ENCODE data around the gene ITIH3. TPM values are rescaled to one million over a fixed set of nuclear protein-coding genes. Genes with fewer than 3 reads are reported as not detected.

ITIH3 gene
- total RNA-seq, 1 experiment from 2014 or later, result not detected

DNA sequence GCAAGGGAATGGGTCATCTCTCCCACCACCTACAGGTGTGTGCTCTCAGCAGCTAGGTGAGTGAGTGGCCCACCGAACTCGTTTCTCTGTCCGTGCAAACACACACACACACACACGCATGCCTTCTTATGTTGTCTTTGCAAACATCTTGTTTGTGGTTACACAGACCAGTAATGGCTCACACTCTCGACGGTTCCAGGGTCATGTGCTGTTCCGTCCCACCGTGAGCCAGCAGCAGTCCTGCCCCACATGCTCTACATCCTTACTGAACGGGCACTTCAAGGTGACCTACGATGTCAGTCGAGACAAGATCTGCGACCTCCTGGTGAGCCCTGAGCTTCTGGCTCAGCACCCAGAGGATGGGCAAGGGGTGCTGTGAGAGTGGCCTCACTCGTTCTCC lies 12.9 kb upstream of the ITIH3 start:
- ChIA-PET POLR2A (interaction anchor here (0.8 kb wide), 1 partner anchor 245 kb away, joined by 3 read pairs; the partner anchor contains the start of gene UQCC5), CTCF (no interaction called here)
- Mint-ChIP-seq H3K27me3 (ENCODE audit: insufficient read depth, unreplicated experiment) (peaks cover 36% of the 10 kb centered on the region), H3K4me1 (ENCODE audit: insufficient read depth, unreplicated experiment) (no peaks in the 10 kb centered on the region), H3K9me3 (ENCODE audit: unreplicated experiment) (no peaks in the 10 kb centered on the region), H3K27ac (ENCODE audit: low read depth, unreplicated experiment) (no peak overlapping the region), H3K36me3 (ENCODE audit: insufficient read depth, unreplicated experiment) (no peaks in the 10 kb centered on the region), H3K4me3 (ENCODE audit: unreplicated experiment) (no peak overlapping the region)
- TF ChIP-seq CTCF (IDR thresholded peaks at IDR 0.05; ENCODE audit: unreplicated experiment), result no peak
- intact Hi-C loops (cut with micrococcal nuclease), result no loop called here
- no peak for DNase-seq (ENCODE audit: unreplicated experiment)
- BruUV-seq (replicated peaks), result no TSS peak

DNA sequence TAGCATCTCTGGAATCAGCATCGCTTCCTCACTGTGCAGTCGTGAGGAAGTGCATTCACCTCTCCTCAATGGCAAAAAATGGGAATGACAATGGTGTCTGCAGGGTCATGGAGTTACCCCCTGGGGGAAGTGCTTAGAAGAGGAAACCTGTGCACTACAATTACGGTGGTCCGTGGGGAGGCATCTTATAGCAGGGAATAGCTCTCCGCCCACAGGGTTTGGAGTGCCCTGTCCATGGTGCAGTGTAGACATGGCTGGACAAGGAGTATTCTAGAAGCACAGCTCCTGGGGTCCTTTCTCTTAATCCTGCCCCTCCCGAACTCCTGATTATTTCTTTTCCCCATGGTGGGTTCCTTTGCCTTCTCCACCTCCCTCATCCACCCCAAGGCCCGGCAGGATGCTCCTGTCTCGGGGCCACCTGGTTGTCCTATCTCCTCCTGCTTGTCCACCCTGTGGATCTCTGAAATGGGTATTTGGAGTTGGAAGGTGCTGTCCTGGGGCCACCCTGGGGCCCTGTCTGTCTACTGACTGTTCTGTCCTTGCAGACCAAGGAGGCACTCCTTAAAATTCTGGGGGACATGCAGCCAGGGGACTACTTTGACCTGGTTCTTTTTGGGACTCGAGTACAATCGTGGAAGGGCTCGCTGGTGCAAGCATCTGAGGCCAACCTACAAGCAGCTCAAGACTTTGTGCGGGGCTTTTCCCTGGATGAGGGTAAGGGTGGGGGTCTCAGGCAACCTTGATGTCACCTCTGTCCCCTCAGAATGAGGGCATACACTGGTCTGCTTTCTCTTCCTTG lies 12.0 kb upstream of the ITIH3 start:
- no peaks in the 10 kb centered on the region for H3K4me1 Mint-ChIP-seq (ENCODE audit: insufficient read depth, unreplicated experiment)
- ChIA-PET CTCF (no interaction called here), POLR2A (interaction anchor here (1.0 kb wide), 1 partner anchor 10 kb away, joined by 5 read pairs; no protein-coding TSS in a partner anchor)
- DNase-seq (ENCODE audit: unreplicated experiment), result no peak
- TF ChIP-seq CTCF (IDR thresholded peaks at IDR 0.05; ENCODE audit: unreplicated experiment), result no peak
- no peak overlapping the region for H3K4me3 Mint-ChIP-seq (ENCODE audit: unreplicated experiment)
- intact Hi-C loops (cut with micrococcal nuclease), result no loop called here
- no peaks in the 10 kb centered on the region for H3K36me3 Mint-ChIP-seq (ENCODE audit: insufficient read depth, unreplicated experiment)
- BruUV-seq (replicated peaks), result no TSS peak
- no peaks in the 10 kb centered on the region for H3K9me3 Mint-ChIP-seq (ENCODE audit: unreplicated experiment)
- peaks cover 36% of the 10 kb centered on the region for H3K27me3 Mint-ChIP-seq (ENCODE audit: insufficient read depth, unreplicated experiment)
- H3K27ac Mint-ChIP-seq (ENCODE audit: low read depth, unreplicated experiment), result no peak overlapping the region

GRCh38 chr3:52783211-52783555 lies 11.4 kb upstream of the ITIH3 start:
- H3K9me3 Mint-ChIP-seq (ENCODE audit: unreplicated experiment), result no peaks in the 10 kb centered on the region
- H3K36me3 Mint-ChIP-seq (ENCODE audit: insufficient read depth, unreplicated experiment), result no peaks in the 10 kb centered on the region
- peaks cover 36% of the 10 kb centered on the region for H3K27me3 Mint-ChIP-seq (ENCODE audit: insufficient read depth, unreplicated experiment)
- H3K27ac Mint-ChIP-seq (ENCODE audit: low read depth, unreplicated experiment), result no peak overlapping the region
- H3K4me3 Mint-ChIP-seq (ENCODE audit: unreplicated experiment), result no peak overlapping the region
- intact Hi-C loops (cut with micrococcal nuclease), result no loop called here
- ChIA-PET CTCF (no interaction called here), POLR2A (interaction anchor here (1.0 kb wide), 1 partner anchor 11 kb away, joined by 5 read pairs; no protein-coding TSS in a partner anchor)
- BruUV-seq (replicated peaks), result no TSS peak
- no peak for TF ChIP-seq CTCF (IDR thresholded peaks at IDR 0.05; ENCODE audit: unreplicated experiment)
- no peaks in the 10 kb centered on the region for H3K4me1 Mint-ChIP-seq (ENCODE audit: insufficient read depth, unreplicated experiment)
- no peak for DNase-seq (ENCODE audit: unreplicated experiment)

DNA sequence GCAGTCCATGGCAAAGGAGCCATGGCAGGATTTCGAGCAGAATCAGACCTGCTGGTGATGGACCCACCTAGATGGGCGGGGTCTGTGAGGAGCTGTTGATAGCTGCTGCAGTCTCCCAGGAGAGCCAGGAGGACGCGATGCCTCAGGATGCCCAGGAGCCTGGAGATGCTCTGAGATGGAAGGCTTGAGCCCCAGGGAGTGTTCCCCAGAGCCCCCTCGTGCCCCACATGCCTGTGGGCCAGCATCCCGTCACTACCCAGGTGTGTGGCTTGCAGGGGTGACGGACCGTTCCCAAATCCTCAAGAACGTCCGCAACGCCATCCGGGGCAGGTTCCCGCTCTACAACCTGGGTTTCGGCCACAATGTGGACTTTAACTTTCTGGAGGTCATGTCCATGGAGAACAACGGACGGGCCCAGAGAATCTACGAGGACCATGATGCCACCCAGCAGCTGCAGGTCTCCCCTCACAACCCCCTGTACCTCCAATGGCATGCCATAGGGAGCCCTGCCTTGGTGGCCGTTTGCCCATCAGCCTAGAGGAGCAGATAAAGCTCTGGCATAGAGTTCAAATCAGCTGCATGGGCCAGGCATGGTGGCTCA lies 10.5 kb upstream of the ITIH3 start:
- no peak overlapping the region for H3K4me3 Mint-ChIP-seq (ENCODE audit: unreplicated experiment)
- no TSS peak for BruUV-seq (replicated peaks)
- intact Hi-C loops (cut with micrococcal nuclease), result no loop called here
- DNase-seq (ENCODE audit: unreplicated experiment), result no peak
- POLR2A ChIA-PET, result interaction anchor here (0.9 to 1.0 kb wide), 2 partner anchors 12 to 13 kb away, joined by 3 to 5 read pairs; no protein-coding TSS in a partner anchor
- peaks cover 36% of the 10 kb centered on the region for H3K27me3 Mint-ChIP-seq (ENCODE audit: insufficient read depth, unreplicated experiment)
- no peak for TF ChIP-seq CTCF (IDR thresholded peaks at IDR 0.05; ENCODE audit: unreplicated experiment)
- no peaks in the 10 kb centered on the region for H3K9me3 Mint-ChIP-seq (ENCODE audit: unreplicated experiment)
- H3K27ac Mint-ChIP-seq (ENCODE audit: low read depth, unreplicated experiment), result no peak overlapping the region
- CTCF ChIA-PET, result interaction anchor here (0.7 kb wide), 1 partner anchor 92 kb away, joined by 3 read pairs; no protein-coding TSS in a partner anchor
- no peaks in the 10 kb centered on the region for H3K36me3 Mint-ChIP-seq (ENCODE audit: insufficient read depth, unreplicated experiment)
- H3K4me1 Mint-ChIP-seq (ENCODE audit: insufficient read depth, unreplicated experiment), result no peaks in the 10 kb centered on the region

All from MCF 10A (cell line).